Vagina (tissue), 2 donors: Measurements from ENCODE around the gene NT5E.

ENCODE experiments used
- CTCF ChIP-seq, 3 experiments: fragments of 450-650 bp in 2 of 3; fragments of 200-600 bp in 1 of 3; sonication (generic) in 1 of 3; IDR thresholded peaks; one replicate each; pipeline ENCODE4 v1.5.1; 2017 to 2019; ENCODE audit warnings: antibody characterized with exemption in 3 of 3, mild to moderate bottlenecking in 2 of 3, moderate library complexity in 2 of 3
- POLR2A ChIP-seq, 2 donors: fragments of 450-650 bp; IDR thresholded peaks; one replicate each; pipeline ENCODE4 v1.6.1; 2017; ENCODE audit warnings: antibody characterized with exemption in 2 of 2, mild to moderate bottlenecking in 2 of 2, moderate library complexity in 2 of 2
- POLR2AphosphoS5 ChIP-seq, 2 donors: sonication (generic); formaldehyde crosslinking; IDR thresholded peaks; one replicate each; pipeline ENCODE4 v1.9.0; 2017; ENCODE audit warnings: antibody characterized with exemption in 2 of 2, mild to moderate bottlenecking in 2 of 2, low read depth in 1 of 2; ENCODE audit not compliant: insufficient read depth in 1 of 2

DNA sequence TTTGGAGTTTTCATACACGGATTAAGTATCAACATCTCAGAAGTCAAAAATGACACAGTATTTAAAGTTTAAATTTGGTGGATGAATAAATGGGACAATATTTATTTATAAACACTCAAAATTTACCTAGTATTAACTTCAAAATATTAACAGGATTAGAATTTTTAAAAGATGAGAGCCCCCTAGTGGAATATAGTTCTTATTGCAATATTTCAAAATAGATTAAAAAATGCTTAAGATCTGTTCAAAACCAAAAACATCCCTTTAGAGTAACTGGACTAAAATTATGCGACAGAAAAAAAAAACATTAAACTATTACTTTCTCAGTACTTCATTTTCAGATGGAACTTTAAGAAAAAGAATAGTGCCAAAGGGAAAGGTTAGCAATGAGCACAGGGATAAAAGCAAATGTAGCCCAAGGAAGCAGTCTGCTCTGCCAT lies 87.2 kb downstream of the NT5E start:
- TF ChIP-seq POLR2A (IDR thresholded peaks at IDR 0.05) = no peak
- peak in 2 of 3 experiments; percentile 36 to 64 for TF ChIP-seq CTCF (IDR thresholded peaks at IDR 0.05)
- no peak for TF ChIP-seq POLR2AphosphoS5 (IDR thresholded peaks at IDR 0.05; ENCODE audit: insufficient read depth in 1 of 2, low read depth in 1 of 2)
